Mucosa of descending colon (tissue), 3 donors: Measurements from ENCODE around the gene PITHD1. TPM values are rescaled to one million over a fixed set of nuclear protein-coding genes. Genes with fewer than 3 reads are reported as not detected.
A peak's percentile ranks its signal among the peaks of the same experiment; 100 is the strongest.

Experiments
- ATAC-seq: fragments of 200-7000 bp; cut with Tn5 transposase; one replicate; pipeline ENCODE4 v1.9.1; 2020; ENCODE audit warnings: mild to moderate bottlenecking, moderate library complexity
- DNase-seq, 3 donors: peaks; one replicate each; pipeline ENCODE4 v3.0.0-alpha.2; 2020
- H3K36me3 ChIP-seq: fragments of 200-600 bp; one replicate; pipeline ENCODE4 v1.8.0; 2021; ENCODE audit warnings: low read depth, mild to moderate bottlenecking
- H3K4me1 ChIP-seq: fragments of 200-600 bp; one replicate; pipeline ENCODE4 v1.8.0; 2021; ENCODE audit warnings: low read depth, mild to moderate bottlenecking
- H3K4me3 ChIP-seq: fragments of 200-600 bp; one replicate; pipeline ENCODE4 v1.8.0; 2021; ENCODE audit warnings: mild to moderate bottlenecking
- H3K9me3 ChIP-seq: fragments of 200-600 bp; one replicate; pipeline ENCODE4 v1.8.0; 2021; ENCODE audit warnings: mild to moderate bottlenecking
- CTCF ChIP-seq: fragments of 200-600 bp; IDR thresholded peaks from one replicate; pipeline ENCODE4 v1.8.0; 2022; ENCODE audit warnings: antibody characterized with exemption, mild to moderate bottlenecking
- intact Hi-C, 2 donors: fragments of 100-400 bp; cut with DNase I in 1 of 2; cut with micrococcal nuclease in 1 of 2; formaldehyde crosslinking; loops; one replicate each; pipeline versions ENCODE4 v1.11.0 to v1.11.1; 2022; cut with DNase I, micrococcal nuclease
- total RNA-seq, 3 donors: library from RNA; stranded (reverse); fragmentation: NEBNext Ultra II Directional in 2 of 3; extraction: Animal tissue kit (Norgen Biotek cat#: 25700) in 2 of 3; gene quantifications; one replicate each; pipeline versions ENCODE4 v1.2.1 to v1.2.4, GENCODE V29; 2021 to 2023
- donor health status: DM: no; HTN: no; CAD: no; lungs with moderate emphysema.
- donor health status: DM: no; HTN: no; CAD: no.
- donor health status: DM: no; HTN: yes; CAD: no.

PITHD1 gene
- total RNA-seq, 3 donors from 2014 or later = 38.9 to 53.2 (median 39.6) TPM

GRCh38 chr1:23807453-23807852 lies 29.2 kb downstream of the PITHD1 start:
- no peaks in the 10 kb centered on the region for H3K9me3 ChIP-seq
- no peak for TF ChIP-seq CTCF
- H3K4me1 ChIP-seq = peaks cover 13% of the 10 kb centered on the region
- no peaks in the 10 kb centered on the region for H3K36me3 ChIP-seq
- intact Hi-C loops = loop anchor here in 1 of 2 donors (10.0 kb wide), 1 partner anchor 217 kb away; no protein-coding TSS in a partner anchor
- DNase-seq (no peak), ATAC-seq (no peak)
- H3K4me3 ChIP-seq = no peak overlapping the region

- Histone ChIP-seq H3K36me3 (peaks cover 4% of the 10 kb centered on the region), H3K4me3 (no peak overlapping the region), H3K9me3 (no peaks in the 10 kb centered on the region), H3K4me1 (peaks cover 13% of the 10 kb centered on the region)
- ATAC-seq = peak; percentile 92
- intact Hi-C loops = loop anchor here (5.0 to 10.0 kb wide), 3 partner anchors 55 to 215 kb away; partner anchors contain the start of gene FUCA1 (in 2 of the 2)
- peak; percentile 86 to 91 (median 88) for DNase-seq
- TF ChIP-seq CTCF = peak; percentile 82
These were observed 31.5 kb downstream of the PITHD1 start for GRCh38 chr1:23809751-23810171.

GRCh38 chr1:23810818-23811540 lies 32.8 kb downstream of the PITHD1 start:
- Histone ChIP-seq H3K4me1 (peaks cover 13% of the 10 kb centered on the region), H3K36me3 (peaks cover 4% of the 10 kb centered on the region), H3K4me3 (no peak overlapping the region), H3K9me3 (no peaks in the 10 kb centered on the region)
- TF ChIP-seq CTCF = peak; percentile 76
- intact Hi-C loops = loop anchor here (5.0 to 10.0 kb wide), 2 partner anchors 54 to 56 kb away; partner anchors contain the start of gene FUCA1 (in 2 of the 2)
- ATAC-seq (peak; percentile 97), DNase-seq (peak; percentile 62 to 86 (median 82))

- TF ChIP-seq CTCF = no peak
- ATAC-seq (no peak), DNase-seq (no peak)
- H3K36me3 ChIP-seq = peaks cover 4% of the 10 kb centered on the region
- peaks cover 13% of the 10 kb centered on the region for H3K4me1 ChIP-seq
- intact Hi-C loops = loop anchor here (5.0 to 10.0 kb wide), 2 partner anchors 51 to 53 kb away; partner anchors contain the start of gene FUCA1 (in 2 of the 2)
- no peak overlapping the region for H3K4me3 ChIP-seq
- H3K9me3 ChIP-seq = no peaks in the 10 kb centered on the region
These were observed 35.8 kb downstream of the PITHD1 start for GRCh38 chr1:23814016-23814415.

GRCh38 chr1:23816361-23816760 lies 38.1 kb downstream of the PITHD1 start:
- intact Hi-C loops = loop anchor here in 1 of 2 donors (10.0 kb wide), 1 partner anchor 48 kb away; the partner anchor contains the start of gene FUCA1
- DNase-seq = no peak
- no peak for TF ChIP-seq CTCF
- H3K36me3 ChIP-seq = peaks cover 4% of the 10 kb centered on the region
- no peaks in the 10 kb centered on the region for H3K9me3 ChIP-seq
- H3K4me1 ChIP-seq = no peaks in the 10 kb centered on the region
- no peak overlapping the region for H3K4me3 ChIP-seq
- no peak for ATAC-seq
